ENCODE results near the gene GOSR2. TPM values are rescaled to one million over a fixed set of nuclear protein-coding genes. Genes with fewer than 3 reads are reported as not detected.
A peak's percentile ranks its signal among the peaks of the same experiment; 100 is the strongest.
"Not testable (repeated sequence)": the region's sequence is repeated elsewhere in the genome, so short reads cannot be mapped to it uniquely, and the experiment has no call there.

The GOSR2 gene
- total and polyA plus RNA-seq, 2 experiments from 2014 or later = 48.1 to 61.4 TPM

- H3K4me1 ChIP-seq (ENCODE audit: insufficient read depth) = no peaks in the 10 kb centered on the region
- no peak for DNase-seq
- no peaks in the 10 kb centered on the region for H3K9me3 ChIP-seq (ENCODE audit: low read depth)
- WGBS, 2 experiments (ENCODE audit: low coverage in 1 of 2, low lambda C conversion rate in 2 of 2, missing lambda C conversion rate in 2 of 2) = 67% methylated on average over 6 of the region's 6 CpGs
- no peak overlapping the region for H3K4me2 ChIP-seq (ENCODE audit: unreplicated experiment)
- H3K4me3 ChIP-seq = no peak overlapping the region
- H3K27ac ChIP-seq = no peak overlapping the region
- no peaks in the 10 kb centered on the region for H3K9me2 ChIP-seq (ENCODE audit: insufficient read depth)
- H3K79me2 ChIP-seq (ENCODE audit: insufficient read depth) = no peaks in the 10 kb centered on the region
- in situ Hi-C loops (cut with MboI) = no loop called here
- H3F3A ChIP-seq (ENCODE audit: insufficient read depth) = no peaks in the 10 kb centered on the region
- H4K20me1 ChIP-seq (ENCODE audit: insufficient read depth) = no peaks in the 10 kb centered on the region
- H3K36me3 ChIP-seq (ENCODE audit: low read depth) = no peaks in the 10 kb centered on the region
- no peak overlapping the region for H3K9ac ChIP-seq
- peaks cover 25% of the 10 kb centered on the region for H3K27me3 ChIP-seq (replicated peaks; ENCODE audit: insufficient read depth)
- TF ChIP-seq EZH2 (IDR thresholded peaks at IDR 0.05; ENCODE audit: insufficient read depth, poor library complexity, severe bottlenecking) (no peak), EZH2phosphoT487 (IDR thresholded peaks at IDR 0.05; ENCODE audit: insufficient read depth, low read depth) (no peak)
- H2AFZ ChIP-seq = no peak overlapping the region
Measured at GRCh38 chr17:46982577-46982976, 59.6 kb downstream of the GOSR2 start.

DNA sequence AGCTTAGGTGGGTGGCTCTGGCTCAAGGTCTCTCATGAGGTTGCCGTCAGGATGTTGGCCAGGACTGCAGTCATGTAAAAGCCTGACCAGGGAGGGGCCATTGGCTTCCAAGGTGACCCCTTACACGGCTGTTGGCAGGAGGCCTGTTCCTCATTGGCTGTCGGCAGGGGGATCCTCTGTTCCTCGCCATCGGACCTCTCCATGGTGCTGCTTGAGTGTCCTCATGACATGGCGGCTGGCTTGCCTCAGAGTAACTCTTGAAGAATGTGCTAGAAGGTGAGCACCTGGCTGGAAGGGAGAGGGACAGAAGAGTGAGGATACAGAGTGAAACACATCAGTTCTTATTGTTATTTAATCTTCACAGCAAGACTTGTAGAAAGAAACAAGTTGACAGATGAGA is 60.8 kb downstream of the GOSR2 start:
- WGBS, 2 experiments (ENCODE audit: low coverage in 1 of 2, low lambda C conversion rate in 2 of 2, missing lambda C conversion rate in 2 of 2) = 62 to 65% methylated on average over 6 of the region's 6 CpGs
- Histone ChIP-seq H3K9ac (no peak overlapping the region), H3K9me2 (ENCODE audit: insufficient read depth) (no peaks in the 10 kb centered on the region), H3K4me1 (ENCODE audit: insufficient read depth) (no peaks in the 10 kb centered on the region), H3K36me3 (ENCODE audit: low read depth) (no peaks in the 10 kb centered on the region), H3K9me3 (ENCODE audit: low read depth) (no peaks in the 10 kb centered on the region), H2AFZ (no peak overlapping the region), H3K4me3 (no peak overlapping the region), H3F3A (ENCODE audit: insufficient read depth) (no peaks in the 10 kb centered on the region), H3K27ac (no peak overlapping the region), H3K4me2 (ENCODE audit: unreplicated experiment) (no peak overlapping the region), H3K27me3 (replicated peaks; ENCODE audit: insufficient read depth) (peaks cover 13% of the 10 kb centered on the region), H3K79me2 (ENCODE audit: insufficient read depth) (no peaks in the 10 kb centered on the region), H4K20me1 (ENCODE audit: insufficient read depth) (no peaks in the 10 kb centered on the region)
- in situ Hi-C loops (cut with MboI) = no loop called here
- TF ChIP-seq EZH2phosphoT487 (IDR thresholded peaks at IDR 0.05; ENCODE audit: insufficient read depth, low read depth) (no peak), EZH2 (IDR thresholded peaks at IDR 0.05; ENCODE audit: insufficient read depth, poor library complexity, severe bottlenecking) (no peak)
- peak; percentile 4 for DNase-seq

DNA sequence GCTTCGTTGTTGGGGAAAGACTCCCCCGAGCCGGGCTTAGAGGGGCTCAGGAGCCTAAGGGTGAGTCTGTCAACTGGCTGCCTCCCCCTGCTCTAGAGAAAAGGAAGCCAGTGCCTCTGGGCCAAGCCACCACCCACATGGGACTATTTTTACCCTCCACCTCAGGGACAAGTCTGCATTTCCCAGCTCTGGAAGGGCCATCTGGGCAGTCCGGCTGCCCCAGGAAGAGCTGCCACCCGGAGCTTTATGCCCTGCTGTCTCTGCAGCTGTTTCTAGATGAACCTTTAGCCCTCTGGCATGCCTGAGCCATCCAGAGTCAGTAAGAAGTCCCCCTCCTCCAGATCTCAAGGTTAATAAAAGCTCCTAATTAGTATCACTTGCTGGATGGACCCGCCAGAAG is 61.4 kb downstream of the GOSR2 start:
- no peak overlapping the region for H2AFZ ChIP-seq
- no peak overlapping the region for H3K4me3 ChIP-seq
- H4K20me1 ChIP-seq (ENCODE audit: insufficient read depth) = no peaks in the 10 kb centered on the region
- no peaks in the 10 kb centered on the region for H3F3A ChIP-seq (ENCODE audit: insufficient read depth)
- H3K9me2 ChIP-seq (ENCODE audit: insufficient read depth) = no peaks in the 10 kb centered on the region
- H3K36me3 ChIP-seq (ENCODE audit: low read depth) = no peaks in the 10 kb centered on the region
- H3K27me3 ChIP-seq (replicated peaks; ENCODE audit: insufficient read depth) = peaks cover 9% of the 10 kb centered on the region
- no peak overlapping the region for H3K27ac ChIP-seq
- in situ Hi-C loops (cut with MboI) = no loop called here
- no peak overlapping the region for H3K4me2 ChIP-seq (ENCODE audit: unreplicated experiment)
- no peak overlapping the region for H3K9ac ChIP-seq
- H3K4me1 ChIP-seq (ENCODE audit: insufficient read depth) = no peaks in the 10 kb centered on the region
- no peak for TF ChIP-seq EZH2 (IDR thresholded peaks at IDR 0.05; ENCODE audit: insufficient read depth, poor library complexity, severe bottlenecking)
- no peak for TF ChIP-seq EZH2phosphoT487 (IDR thresholded peaks at IDR 0.05; ENCODE audit: insufficient read depth, low read depth)
- DNase-seq = no peak
- WGBS, 2 experiments (ENCODE audit: low coverage in 1 of 2, low lambda C conversion rate in 2 of 2, missing lambda C conversion rate in 2 of 2) = 42 to 47% methylated on average over 6 of the region's 6 CpGs
- H3K9me3 ChIP-seq (ENCODE audit: low read depth) = no peaks in the 10 kb centered on the region
- no peaks in the 10 kb centered on the region for H3K79me2 ChIP-seq (ENCODE audit: insufficient read depth)

GRCh38 chr17:46984892-46985291 is 61.9 kb downstream of the GOSR2 start:
- Histone ChIP-seq H3K79me2 (ENCODE audit: insufficient read depth) (no peaks in the 10 kb centered on the region), H3K36me3 (ENCODE audit: low read depth) (no peaks in the 10 kb centered on the region), H3K27me3 (replicated peaks; ENCODE audit: insufficient read depth) (peaks cover 6% of the 10 kb centered on the region), H3K9ac (no peak overlapping the region), H4K20me1 (ENCODE audit: insufficient read depth) (no peaks in the 10 kb centered on the region), H3K4me3 (no peak overlapping the region), H3F3A (ENCODE audit: insufficient read depth) (no peaks in the 10 kb centered on the region), H3K27ac (no peak overlapping the region), H3K4me1 (ENCODE audit: insufficient read depth) (no peaks in the 10 kb centered on the region), H2AFZ (no peak overlapping the region), H3K4me2 (ENCODE audit: unreplicated experiment) (no peak overlapping the region), H3K9me3 (ENCODE audit: low read depth) (no peaks in the 10 kb centered on the region), H3K9me2 (ENCODE audit: insufficient read depth) (no peaks in the 10 kb centered on the region)
- TF ChIP-seq EZH2 (IDR thresholded peaks at IDR 0.05; ENCODE audit: insufficient read depth, poor library complexity, severe bottlenecking) = no peak
- no peak for TF ChIP-seq EZH2phosphoT487 (IDR thresholded peaks at IDR 0.05; ENCODE audit: insufficient read depth, low read depth)
- DNase-seq = no peak
- 36 to 40% methylated on average over 5 of the region's 5 CpGs for WGBS, 2 experiments (ENCODE audit: low coverage in 1 of 2, low lambda C conversion rate in 2 of 2, missing lambda C conversion rate in 2 of 2)
- in situ Hi-C loops (cut with MboI) = no loop called here

DNA sequence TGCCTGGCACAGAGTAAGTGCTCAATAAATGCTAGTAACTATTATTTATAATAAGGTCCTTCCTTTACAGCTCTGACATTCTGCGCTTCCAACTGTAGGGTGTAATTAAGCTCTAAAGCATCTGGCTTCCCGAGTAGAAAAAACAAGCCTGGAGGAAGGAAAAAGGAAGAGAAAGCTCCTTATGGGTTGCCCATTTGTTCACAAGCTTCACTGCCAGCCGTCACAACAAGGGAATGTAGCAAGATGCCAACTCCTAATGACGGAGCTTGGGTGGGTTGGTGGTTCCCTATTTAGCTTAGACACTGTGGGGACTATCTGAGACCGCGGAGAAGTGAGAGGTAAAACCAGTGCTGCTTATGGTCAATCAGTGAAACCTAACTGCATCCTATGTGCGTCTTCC is 63.4 kb downstream of the GOSR2 start:
- no peak overlapping the region for H3K9ac ChIP-seq
- no peak overlapping the region for H3K4me2 ChIP-seq (ENCODE audit: unreplicated experiment)
- H4K20me1 ChIP-seq (ENCODE audit: insufficient read depth) = no peaks in the 10 kb centered on the region
- WGBS, 2 experiments (ENCODE audit: low coverage in 1 of 2, low lambda C conversion rate in 2 of 2, missing lambda C conversion rate in 2 of 2) = 69 to 71% methylated on average over 7 of the region's 7 CpGs
- no peaks in the 10 kb centered on the region for H3F3A ChIP-seq (ENCODE audit: insufficient read depth)
- no peaks in the 10 kb centered on the region for H3K79me2 ChIP-seq (ENCODE audit: insufficient read depth)
- TF ChIP-seq EZH2 (IDR thresholded peaks at IDR 0.05; ENCODE audit: insufficient read depth, poor library complexity, severe bottlenecking) (no peak), EZH2phosphoT487 (IDR thresholded peaks at IDR 0.05; ENCODE audit: insufficient read depth, low read depth) (no peak)
- H3K9me3 ChIP-seq (ENCODE audit: low read depth) = no peaks in the 10 kb centered on the region
- no peaks in the 10 kb centered on the region for H3K4me1 ChIP-seq (ENCODE audit: insufficient read depth)
- in situ Hi-C loops (cut with MboI) = no loop called here
- H3K27me3 ChIP-seq (replicated peaks; ENCODE audit: insufficient read depth) = peaks cover 6% of the 10 kb centered on the region
- no peak overlapping the region for H3K4me3 ChIP-seq
- no peaks in the 10 kb centered on the region for H3K36me3 ChIP-seq (ENCODE audit: low read depth)
- no peak overlapping the region for H3K27ac ChIP-seq
- DNase-seq = no peak
- no peaks in the 10 kb centered on the region for H3K9me2 ChIP-seq (ENCODE audit: insufficient read depth)
- H2AFZ ChIP-seq = no peak overlapping the region

GRCh38 chr17:46987927-46988326 is 65.0 kb downstream of the GOSR2 start:
- H2AFZ ChIP-seq; DNase-seq; H3K9ac ChIP-seq; H3K4me1 ChIP-seq (ENCODE audit: insufficient read depth); H4K20me1 ChIP-seq (ENCODE audit: insufficient read depth); H3K4me2 ChIP-seq (ENCODE audit: unreplicated experiment); in situ Hi-C loops (cut with MboI); H3K27me3 ChIP-seq (replicated peaks; ENCODE audit: insufficient read depth); H3K4me3 ChIP-seq; H3K27ac ChIP-seq; H3K79me2 ChIP-seq (ENCODE audit: insufficient read depth); H3K36me3 ChIP-seq (ENCODE audit: low read depth); H3F3A ChIP-seq (ENCODE audit: insufficient read depth); H3K9me3 ChIP-seq (ENCODE audit: low read depth); H3K9me2 ChIP-seq (ENCODE audit: insufficient read depth): not testable (repeated sequence)
- WGBS, 2 experiments (ENCODE audit: low coverage in 1 of 2, low lambda C conversion rate in 2 of 2, missing lambda C conversion rate in 2 of 2) = 66 to 69% methylated on average over 5 of the region's 5 CpGs

All from GM23248 (cell line).